ENCODE data around the gene RUFY3.
"Not testable (repeated sequence)": the region's sequence is repeated elsewhere in the genome, so short reads cannot be mapped to it uniquely, and the experiment has no call there.

Gene RUFY3

DNA sequence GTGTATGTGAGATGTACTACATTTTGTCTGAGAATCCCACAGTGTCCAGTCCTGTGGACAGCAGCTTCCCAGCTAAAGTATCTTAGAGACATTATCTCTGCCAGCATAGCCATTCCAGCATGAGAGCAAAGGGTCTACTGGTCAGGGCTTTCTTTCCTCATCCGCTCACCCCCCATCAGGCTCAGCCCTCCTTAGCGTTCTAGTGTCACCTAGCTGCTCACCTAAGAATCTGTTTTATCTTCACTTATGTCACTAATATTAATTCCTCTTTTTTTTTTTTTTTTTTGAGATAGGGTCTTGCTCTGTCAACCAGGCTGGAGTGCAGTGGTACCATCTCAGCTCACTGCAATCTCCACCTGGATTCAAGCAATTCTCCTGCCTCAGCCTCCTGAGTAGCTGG lies 15.6 kb downstream of the RUFY3 start:
- no peak for DNase-seq (ENCODE audit: low spot score)

DNA sequence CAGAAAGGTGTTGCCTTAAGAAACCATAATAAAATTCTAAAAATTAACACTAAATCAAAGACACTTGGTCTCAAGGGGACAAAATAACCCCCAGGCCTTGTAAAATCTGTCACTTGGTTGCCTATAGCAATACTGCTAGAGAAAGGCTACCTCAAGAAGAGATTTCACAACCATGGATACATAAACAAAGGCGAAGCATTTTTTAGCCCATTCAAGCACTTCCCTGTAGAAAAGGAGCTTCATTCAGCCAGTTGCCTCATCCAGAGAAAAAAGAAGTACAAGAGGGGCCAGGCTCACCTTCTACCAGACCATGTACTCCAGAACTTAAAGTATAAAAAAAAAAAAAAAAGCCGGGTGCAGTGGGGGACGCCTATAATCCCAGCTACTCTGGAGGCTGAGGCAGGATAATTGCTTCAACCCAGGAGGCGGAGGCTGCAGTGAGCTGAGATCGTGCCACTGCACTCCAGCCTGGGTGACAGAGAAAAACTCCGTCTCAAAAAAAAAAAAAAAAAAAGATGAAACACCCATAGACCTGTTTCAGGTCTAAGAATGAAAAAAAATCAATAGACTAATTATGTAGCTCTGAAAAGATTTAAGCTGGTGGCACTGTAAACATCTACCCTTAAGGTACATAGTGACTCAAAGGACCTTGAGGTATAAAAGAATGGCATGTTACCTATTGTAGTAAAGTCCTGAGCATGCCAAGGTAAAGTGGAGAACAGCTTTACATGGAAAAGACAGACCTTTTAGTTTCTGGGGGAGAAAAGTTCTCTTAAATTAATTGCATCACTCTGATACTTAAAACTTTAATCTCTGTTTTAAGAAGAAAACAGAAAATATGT lies 18.0 kb downstream of the RUFY3 start:
- no peak for DNase-seq (ENCODE audit: low spot score)

DNA sequence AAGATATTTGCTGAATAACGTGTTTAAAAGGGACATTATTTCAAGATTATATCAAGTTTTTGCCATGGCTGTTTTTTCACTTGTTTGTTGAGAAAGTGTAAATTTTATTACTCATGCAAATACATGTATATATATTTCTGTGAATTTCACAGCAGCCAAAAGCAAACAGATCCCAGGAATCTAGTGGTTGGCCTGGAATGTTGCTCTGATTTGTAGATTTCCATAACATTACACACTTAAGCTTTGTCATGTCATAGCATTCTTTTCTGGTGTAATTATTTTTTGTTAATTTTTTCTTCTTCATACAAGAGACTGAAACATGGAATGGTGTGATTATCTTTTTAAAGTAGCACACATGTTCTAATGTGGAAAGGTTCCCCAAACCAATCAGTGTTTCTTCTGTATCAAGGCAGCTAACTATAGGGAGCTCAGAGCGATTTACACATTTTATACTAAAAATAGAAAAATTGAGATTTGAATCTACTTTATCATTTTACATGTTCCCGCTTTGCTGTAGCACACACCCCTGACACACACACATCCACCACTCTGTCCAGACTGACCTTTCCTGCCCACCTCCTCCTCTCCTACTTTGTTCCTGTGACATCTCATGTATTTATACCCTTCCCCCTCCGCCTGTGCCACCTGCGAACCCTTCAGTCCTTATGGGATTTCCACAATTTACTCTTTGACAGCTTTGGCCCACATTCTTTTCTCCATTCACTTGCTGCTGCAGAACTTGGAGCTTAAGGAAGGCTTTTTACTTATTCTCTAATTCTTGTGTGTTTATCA lies 20.3 kb downstream of the RUFY3 start:
- no peak for DNase-seq (ENCODE audit: low spot score)

DNA sequence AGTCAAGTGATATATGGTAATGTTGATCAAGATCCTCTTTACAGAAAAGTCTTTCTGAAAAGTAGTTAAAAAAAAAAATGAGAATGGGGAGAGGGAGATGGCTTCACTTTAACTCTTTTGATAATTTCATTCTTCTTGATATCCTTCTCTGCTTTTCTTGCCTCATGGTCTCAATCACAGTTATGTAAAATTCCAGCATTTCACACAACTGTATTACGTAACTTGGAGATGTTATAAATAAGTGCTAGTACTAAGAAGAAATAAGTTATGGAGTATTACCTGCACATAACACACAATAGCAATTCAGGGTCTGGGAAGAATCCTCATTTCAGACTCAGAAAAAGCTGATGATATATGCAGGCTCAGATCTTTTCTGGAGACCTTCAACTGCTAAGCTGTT lies 22.0 kb downstream of the RUFY3 start:
- DNase-seq (ENCODE audit: low spot score) = no peak

DNA sequence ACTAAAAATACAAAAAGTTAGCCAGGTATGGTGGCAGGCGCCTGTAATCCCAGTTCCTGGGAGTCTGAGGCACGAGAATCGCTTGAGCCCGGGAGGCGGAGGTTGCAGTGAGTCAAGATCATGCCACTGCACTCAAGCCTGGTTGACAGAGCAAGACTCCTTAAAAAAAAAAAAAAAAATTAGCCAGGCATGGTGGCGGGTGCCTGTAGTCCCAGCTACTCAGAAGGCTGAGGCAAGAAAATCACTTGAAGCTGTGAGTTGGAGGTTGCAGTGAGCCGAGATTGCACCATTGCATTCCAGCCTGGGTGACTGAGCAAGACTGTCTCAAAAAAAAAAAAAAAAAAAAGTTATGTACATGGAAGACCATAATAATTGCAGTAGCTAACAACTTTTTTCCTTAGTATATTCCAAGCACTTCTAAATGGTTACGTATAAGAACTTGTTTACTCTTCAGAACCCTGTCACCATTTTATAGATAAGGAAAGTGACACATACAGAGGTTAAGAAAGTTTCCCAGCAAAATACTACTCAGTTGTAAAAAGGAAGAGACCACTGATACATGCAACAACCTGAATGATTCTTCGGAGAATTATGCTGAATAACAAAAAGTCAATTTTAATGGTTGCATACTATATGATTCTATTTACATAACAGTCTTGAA lies 24.5 kb downstream of the RUFY3 start:
- DNase-seq (ENCODE audit: low spot score) = no peak

DNA sequence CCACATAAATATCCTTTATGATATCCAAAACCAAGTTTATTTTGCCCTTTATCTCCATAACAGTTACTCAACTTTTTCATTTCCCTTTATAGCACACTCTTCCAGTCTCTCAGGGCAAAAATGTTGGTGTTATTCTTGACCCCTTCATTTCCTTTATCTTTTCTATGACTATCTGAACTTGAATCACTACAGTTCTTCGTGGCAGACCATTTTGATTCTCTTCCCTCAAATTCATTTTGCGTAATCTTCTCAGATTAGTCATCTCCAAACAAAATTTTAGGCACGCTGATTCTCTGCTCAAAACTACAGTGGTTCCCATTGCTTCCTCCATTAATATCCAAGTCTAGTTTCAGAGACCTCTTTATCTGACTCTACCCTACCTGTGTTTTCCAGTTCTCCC lies 26.1 kb downstream of the RUFY3 start:
- no peak for DNase-seq (ENCODE audit: low spot score)

DNA sequence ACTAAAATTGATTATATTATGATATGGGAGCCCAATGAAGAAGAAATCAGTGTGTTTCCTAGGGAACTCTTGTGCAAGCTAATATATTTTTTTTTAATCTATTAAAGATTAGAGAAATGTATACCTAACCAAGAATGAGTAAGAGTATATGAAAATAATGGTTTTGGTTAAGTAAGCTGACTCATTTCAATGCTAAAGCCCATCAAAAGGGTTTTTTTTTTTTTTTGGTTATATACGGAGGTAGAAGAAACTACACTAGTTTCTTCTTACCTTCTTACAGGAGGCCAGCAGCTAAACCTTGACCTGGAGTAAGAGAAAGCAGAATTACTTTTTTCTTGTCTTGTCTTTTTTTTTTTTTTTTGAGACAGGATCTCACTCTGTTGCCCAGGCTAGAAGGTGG lies 27.5 kb downstream of the RUFY3 start:
- no peak for DNase-seq (ENCODE audit: low spot score)

DNA sequence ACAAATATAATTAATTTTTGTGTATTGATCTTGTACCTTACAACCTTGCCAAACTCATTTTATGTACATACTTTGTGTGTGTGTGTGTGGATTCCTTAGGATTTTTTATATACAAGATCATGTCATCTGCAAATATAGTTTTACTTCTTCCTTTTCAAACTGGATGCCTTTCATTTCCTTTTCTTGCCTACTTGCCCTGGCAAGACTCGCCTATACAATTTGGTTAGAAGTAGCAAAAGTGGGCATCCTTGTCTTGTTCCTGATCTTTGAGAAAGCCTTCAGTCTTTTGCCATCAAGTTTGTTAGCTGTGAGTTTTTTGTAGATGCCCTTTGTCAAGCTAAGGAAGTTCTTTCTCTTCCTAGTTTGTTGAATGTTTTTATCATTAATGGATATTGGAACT lies 30.5 kb downstream of the RUFY3 start:
- DNase-seq (ENCODE audit: low spot score) = no peak

DNA sequence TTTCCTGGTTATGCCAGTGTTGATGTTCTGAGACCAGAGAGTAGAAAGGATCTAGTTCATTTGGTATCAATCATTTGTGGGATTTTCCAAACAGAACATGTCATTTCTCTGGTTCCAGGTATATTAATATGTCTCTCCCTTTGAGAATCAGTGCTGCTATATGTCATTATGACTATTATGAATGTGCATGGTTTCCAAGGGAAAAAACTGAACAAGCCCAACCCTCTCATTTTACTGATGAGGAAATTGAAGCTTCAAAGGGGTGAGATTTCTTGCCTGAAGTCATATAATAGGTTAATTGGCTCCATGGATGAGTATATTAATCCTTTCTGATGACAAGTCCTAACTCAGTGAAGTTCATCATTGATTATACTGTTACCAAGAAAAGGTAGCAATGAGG lies 31.9 kb downstream of the RUFY3 start:
- no peak for DNase-seq (ENCODE audit: low spot score)

DNA sequence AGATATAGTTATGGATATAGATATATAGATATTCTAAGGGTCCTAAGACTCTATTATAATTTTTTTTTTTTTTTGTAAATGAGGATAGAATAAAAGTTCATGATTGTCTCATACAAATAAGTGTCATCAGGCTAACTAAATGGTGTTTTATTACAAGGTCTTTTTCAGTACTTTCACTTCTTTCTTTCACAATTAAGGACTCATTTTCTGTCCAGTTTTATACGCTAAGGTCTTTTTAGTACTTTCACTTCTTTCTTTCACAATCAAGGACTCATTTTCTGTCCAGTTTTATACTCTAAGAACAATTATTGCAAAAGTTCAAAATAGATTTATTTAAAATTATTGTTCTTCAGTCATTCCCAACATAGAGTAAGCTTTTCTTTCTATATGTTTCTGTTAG lies 32.7 kb downstream of the RUFY3 start:
- no peak for DNase-seq (ENCODE audit: low spot score)

DNA sequence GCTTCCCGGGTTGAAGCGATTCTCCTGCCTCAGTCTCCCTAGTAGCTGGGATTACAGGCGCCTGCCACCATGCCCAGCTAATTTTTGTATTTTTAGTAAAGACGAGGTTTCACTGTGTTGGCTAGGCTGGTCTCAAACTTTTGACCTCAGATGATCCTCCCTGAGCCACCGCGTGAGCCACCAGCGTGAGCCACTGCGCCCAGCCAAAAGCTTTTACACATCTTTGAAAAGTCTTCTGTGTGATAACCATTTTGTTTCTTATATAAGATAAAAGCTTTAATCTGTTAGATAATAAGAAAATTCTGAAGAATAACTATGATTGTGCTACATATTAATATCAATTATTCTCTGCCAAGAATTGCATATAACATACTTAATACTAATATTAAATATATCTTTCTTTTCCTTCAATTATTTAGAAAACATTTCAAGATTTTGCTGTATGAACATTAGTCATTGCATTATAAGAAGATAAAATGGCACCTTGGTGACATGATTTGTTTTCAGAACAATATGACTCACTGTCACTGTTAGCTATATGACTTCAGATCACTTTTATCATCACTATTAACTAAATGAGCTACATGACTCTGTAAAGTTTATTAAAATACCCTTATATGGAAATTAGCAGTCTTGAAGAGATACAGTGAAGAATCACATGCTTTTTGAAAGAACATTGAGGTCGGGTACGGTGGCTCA lies 33.4 kb downstream of the RUFY3 start:
- DNase-seq (ENCODE audit: low spot score) = no peak

DNA sequence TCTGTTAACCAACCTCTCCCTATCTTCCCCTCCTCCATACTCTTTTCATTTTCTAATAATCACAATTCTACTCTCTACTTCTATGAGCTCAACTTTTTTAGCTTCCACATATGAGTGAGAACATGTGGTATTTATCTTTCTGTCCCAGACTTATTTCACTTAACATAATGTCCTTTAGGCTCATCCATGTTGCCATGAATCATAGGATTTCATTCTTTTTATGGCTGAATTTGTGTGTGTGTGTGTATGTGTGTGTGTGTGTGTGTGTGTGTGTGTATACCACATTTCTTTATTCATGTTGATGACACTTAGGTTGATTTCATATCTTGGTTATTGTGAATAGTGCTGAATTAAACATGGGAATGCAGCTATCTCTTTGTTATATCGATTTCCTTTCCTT lies 37.4 kb downstream of the RUFY3 start:
- DNase-seq (ENCODE audit: low spot score) = no peak

DNA sequence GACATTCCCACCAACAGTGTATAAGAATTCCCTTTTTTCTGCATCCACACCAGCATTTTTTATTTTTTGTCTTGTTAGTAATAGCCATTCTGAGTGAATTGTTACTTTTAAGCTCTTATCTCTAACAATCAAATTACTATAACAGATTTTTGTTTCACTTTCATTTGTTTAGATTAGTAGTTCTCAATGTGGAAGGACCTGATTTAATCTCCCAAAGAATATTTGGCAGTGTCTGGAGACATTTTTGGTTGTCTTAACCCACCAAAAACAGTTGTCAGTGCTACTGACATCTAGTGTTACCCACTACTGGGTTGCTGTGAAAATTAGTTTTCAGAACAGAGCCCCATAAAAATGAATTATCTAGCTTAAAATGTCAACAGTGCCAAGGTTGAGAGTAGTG lies 37.9 kb downstream of the RUFY3 start:
- DNase-seq (ENCODE audit: low spot score) = no peak

DNA sequence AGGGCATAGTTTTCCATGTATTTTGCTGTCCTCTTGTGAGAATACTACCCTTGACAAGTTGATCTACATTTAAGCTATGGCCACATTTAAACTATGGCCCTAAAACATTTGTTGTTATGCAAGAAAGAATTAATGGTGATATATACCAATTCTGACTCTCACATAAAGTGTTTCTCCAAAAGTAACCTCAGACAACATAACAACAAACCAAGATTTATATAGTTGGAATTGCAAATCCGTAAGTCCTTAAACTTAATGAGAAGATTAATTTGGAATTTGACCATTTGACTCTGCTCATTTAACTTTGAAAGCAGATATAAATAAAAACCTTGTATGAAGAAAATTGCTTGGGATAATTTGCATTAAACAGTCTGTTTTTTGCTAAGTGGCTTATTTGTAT lies 38.9 kb downstream of the RUFY3 start:
- no peak for DNase-seq (ENCODE audit: low spot score)

DNA sequence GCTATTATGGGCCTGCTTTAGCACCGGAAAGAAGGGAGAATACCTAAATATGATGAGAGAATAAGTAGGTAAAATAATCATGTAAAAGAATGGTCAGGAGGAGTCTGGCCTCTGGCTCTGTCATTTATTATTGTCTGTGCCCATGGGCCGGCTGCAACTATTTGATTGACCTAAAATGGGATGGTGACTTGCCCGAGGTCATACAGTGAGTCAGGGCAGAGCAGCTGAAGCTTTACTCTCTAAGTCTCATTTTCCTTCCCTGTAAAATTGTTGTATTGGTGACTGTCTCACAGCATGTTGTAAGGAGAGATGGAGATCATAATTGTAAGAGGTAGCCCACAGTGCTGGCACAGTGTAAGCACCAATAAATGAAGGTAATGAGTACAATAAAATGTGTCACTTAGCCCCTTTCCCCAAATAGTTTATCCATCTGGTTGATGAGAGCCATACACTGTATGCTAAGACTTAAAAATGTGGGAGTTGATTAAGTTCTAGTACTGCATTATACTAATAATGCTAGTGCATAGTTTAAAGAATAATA lies 39.6 kb downstream of the RUFY3 start:
- no peak for DNase-seq (ENCODE audit: low spot score)

DNA sequence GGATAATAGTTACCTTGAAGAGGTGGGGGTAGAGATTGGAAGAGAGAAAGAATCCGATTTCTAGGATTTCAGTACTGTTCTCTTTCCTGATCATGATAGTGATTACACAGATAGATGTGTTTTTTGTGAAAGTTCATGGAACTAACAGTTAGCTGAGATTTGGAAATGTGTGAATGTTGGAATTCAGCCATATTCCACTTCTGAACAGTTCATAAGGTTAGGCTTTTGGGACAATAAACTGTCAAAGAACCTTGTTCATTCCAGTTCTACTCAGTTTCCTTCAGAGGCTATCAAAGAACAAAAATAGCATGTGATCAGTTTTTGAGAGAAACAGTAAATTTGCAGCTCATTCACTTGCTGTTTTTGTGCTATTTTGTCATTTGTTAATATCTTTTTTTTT lies 43.6 kb downstream of the RUFY3 start:
- no peak for DNase-seq (ENCODE audit: low spot score)

DNA sequence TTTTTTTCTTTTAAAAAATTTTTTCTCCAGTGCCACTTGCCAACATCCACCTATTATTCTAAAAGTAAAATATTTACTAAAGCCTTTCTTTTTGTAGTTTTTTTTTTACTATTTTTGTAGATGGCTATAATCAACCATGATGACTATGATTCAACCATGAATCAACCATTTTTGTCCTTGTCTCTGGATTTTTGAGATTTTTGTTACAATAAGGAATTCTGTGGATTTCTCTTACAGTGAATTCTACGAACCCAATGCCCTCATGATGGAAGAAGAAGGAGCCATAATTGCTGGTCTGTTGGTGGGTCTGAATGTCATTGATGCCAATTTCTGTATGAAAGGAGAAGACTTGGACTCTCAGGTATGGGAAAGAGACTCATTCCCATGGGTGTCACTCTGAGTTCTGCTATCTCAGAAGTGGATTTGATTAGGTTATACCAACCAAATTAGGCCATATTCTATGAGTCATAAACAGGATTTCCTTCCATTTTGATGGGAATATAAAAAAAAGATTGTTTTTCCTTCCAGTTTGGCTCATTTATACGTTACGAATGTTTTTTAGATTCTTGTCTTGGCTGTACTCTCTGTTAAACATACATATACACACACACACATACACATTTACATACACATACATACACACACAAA lies 46.7 kb downstream of the RUFY3 start:
- no peak for DNase-seq (ENCODE audit: low spot score)

DNA sequence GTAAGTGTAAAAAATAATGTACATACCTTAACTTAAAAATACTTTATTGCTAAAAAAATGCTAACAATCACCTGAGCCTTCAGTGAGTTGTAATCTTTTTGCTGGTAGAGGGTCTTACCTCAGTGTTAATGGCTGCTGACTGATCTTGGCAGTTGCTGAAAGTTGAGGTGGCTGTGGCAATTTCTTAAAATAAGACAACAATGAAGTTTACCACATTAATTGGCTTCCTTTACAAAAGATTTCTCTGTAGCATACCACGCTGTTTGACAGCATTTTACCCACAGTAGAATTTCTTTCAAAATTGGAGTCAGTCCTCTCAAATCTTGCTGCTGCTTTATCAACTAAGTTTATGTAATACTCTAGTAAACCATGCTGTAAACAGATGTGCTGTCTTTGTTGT lies 47.6 kb downstream of the RUFY3 start:
- not testable (repeated sequence) for DNase-seq (ENCODE audit: low spot score)

DNA sequence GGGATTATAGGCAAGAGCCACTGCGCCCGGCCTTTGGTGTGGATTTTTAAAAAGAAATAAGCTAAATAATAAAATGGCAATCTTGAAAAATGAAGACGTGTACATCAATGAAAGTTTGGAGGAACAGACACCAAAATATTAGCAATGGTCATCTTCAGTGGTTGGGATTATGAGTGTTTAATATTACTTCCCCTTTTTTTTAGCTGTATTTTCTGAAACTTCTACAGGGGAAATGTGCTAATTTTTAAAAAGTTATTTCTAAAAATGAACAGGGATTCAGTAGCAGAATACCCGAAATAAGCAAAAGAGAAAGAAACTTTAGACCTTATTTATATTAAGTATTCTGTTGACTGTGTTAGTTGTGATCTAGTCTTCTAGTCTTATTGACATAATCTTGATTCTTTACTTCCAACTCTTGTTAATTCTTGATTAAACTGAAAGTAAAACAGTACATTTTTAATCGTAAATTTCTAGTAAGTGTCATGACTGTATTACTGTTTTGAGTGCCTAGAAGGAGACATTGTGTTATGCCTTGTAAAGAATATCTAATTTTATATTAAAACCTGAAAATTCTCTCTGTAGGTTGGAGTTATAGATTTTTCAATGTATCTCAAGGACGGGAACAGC lies 51.3 kb downstream of the RUFY3 start:
- DNase-seq (ENCODE audit: low spot score) = no peak

DNA sequence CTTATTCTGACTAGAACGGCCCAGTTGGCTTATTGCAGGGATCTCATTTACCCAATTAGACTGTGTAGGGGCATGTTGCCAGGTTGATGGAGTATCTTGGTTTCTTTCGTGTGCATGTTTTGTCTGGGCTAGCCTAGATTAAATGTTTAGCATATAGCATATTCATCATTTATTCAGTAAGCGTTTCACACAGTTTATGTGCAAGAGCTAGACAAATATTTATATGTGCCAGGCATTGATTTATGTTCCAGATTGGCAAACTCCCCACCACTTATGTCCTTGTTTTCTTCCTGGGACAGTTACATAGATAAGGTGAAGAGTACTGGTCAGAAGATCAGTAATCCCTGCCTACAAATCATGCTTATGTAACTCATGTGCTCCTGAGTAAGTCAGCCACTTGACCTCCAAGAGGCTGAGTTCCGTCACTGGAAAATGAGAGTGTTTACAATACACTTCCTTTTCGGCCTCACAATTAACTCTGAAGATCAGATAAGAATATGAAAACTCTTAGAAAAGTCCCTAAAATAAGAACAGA lies 57.2 kb downstream of the RUFY3 start:
- no peak for DNase-seq (ENCODE audit: low spot score)

DNA sequence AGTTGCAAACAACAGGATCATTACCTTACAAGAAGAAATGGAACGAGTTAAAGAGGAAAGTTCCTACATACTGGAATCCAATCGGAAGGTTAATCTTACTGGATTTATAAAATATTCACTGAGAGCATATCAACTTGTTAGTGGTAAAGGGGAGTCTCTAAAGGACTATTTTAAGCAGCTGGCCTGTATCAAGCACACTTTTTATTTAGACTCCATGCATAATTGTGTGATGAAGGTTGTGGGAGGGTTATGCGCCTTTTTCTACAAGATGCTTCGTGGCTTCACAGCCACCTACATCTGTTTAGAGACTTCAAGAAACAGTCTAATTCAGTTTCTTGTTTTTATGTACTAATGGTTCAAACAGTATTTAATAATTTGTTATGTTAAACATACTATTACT lies 61.3 kb downstream of the RUFY3 start:
- no peak for DNase-seq (ENCODE audit: low spot score)
